ENCODE results near the gene KRTAP1-3. TPM values are rescaled to one million over a fixed set of nuclear protein-coding genes. Genes with fewer than 3 reads are reported as not detected.
"Not testable (repeated sequence)": the region's sequence is repeated elsewhere in the genome, so short reads cannot be mapped to it uniquely, and the experiment has no call there.

The KRTAP1-3 gene
- total RNA-seq, 4 donors from 2014 or later = not detected

DNA sequence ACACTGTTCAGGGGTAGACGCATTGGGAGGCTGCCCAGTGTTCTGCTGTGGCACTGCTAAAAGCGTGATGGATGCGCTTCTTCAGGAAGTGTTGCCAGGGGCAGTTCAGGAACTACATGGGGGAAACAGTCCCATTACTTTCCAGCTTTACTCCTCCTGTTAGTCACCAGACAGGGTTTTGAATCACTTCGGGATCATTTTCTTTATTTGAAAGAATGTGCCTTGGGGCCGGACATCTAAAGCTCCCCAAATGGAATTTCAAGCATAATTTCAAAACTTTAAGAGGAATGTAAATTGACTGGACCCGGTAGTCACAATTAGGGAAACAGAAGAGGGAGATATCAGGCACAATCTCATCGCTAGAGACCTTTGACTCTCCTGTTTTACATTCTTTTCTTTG, 13.8 kb upstream of the KRTAP1-3 start:
- Histone ChIP-seq H3K27me3 (peaks cover 33% of the 10 kb centered on the region), H3K4me3 (no peak overlapping the region), H3K4me1 (no peaks in the 10 kb centered on the region), H3K36me3 (no peaks in the 10 kb centered on the region), H3K9me3 (peaks cover 0 to 6% (median 0%) of the 10 kb centered on the region in 3 donors), H3K27ac (no peak overlapping the region)
- 46 to 57% methylated on average over 5 to 7 of the region's 7 CpGs for WGBS, 2 donors (ENCODE audit: low coverage in 1 of 2)
- TF ChIP-seq, protein P1, sequence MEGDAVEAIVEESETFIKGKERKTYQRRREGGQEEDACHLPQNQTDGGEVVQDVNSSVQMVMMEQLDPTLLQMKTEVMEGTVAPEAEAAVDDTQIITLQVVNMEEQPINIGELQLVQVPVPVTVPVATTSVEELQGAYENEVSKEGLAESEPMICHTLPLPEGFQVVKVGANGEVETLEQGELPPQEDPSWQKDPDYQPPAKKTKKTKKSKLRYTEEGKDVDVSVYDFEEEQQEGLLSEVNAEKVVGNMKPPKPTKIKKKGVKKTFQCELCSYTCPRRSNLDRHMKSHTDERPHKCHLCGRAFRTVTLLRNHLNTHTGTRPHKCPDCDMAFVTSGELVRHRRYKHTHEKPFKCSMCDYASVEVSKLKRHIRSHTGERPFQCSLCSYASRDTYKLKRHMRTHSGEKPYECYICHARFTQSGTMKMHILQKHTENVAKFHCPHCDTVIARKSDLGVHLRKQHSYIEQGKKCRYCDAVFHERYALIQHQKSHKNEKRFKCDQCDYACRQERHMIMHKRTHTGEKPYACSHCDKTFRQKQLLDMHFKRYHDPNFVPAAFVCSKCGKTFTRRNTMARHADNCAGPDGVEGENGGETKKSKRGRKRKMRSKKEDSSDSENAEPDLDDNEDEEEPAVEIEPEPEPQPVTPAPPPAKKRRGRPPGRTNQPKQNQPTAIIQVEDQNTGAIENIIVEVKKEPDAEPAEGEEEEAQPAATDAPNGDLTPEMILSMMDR (IDR thresholded peaks at IDR 0.05) = no peak
- TF ChIP-seq EP300 (IDR thresholded peaks at IDR 0.05) = no peak
- TF ChIP-seq POLR2A (IDR thresholded peaks at IDR 0.05) = no peak
- no peak for TF ChIP-seq POLR2AphosphoS5 (IDR thresholded peaks at IDR 0.05)
- ATAC-seq = no peak

DNA sequence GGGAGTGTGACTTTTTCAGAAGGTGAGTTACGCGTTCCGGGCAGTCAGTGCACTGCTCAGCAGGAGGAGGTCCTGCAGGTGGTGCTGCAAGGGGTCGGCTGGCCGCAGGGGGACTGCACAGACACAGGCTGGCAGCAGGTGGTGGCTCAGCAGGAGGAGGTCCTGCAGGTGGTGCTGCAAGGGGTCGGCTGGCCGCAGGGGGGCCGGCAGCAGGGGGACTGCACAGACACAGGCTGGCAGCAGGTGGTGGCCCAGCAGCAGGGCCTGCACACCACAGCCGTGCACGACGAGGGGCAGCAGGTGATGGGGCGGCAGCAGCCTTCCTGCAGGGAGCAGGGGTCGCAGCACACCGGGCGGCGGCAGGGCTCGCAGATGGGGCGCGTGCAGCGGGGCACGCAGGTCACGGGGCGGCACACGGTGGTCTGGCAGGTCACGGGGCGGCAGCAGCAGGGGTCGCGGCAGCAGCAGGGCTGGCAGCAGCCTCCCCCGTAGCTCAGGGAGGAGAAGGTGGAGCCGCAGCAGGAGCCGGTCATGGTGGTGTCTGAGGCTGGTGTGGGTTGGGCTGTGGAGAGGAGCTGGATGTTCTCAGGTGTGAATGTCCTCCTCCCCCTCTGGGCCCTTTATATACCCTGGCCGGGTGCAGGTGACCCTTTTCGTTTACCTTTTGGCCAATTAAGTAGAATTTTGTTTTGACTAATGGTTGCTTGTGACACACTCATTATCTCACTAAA, 12.2 kb upstream of the KRTAP1-3 start, which contains the start of gene KRTAP2-1:
Gene KRTAP2-1 (minus strand): TSS at position 582 of the 731 bp plus-strand sequence. CDS start 49 bp downstream, at position 533.
- H3K4me1 ChIP-seq, H3K4me3 ChIP-seq, ATAC-seq, H3K36me3 ChIP-seq, H3K27ac ChIP-seq: not testable (repeated sequence)
- H3K9me3 ChIP-seq = peaks cover 0 to 12% (median 0%) of the 10 kb centered on the region in 3 donors
- 35 to 60% methylated on average over 2 to 4 of the region's 33 CpGs for WGBS, 2 donors (ENCODE audit: low coverage in 1 of 2)
- peaks cover 33% of the 10 kb centered on the region for H3K27me3 ChIP-seq

DNA sequence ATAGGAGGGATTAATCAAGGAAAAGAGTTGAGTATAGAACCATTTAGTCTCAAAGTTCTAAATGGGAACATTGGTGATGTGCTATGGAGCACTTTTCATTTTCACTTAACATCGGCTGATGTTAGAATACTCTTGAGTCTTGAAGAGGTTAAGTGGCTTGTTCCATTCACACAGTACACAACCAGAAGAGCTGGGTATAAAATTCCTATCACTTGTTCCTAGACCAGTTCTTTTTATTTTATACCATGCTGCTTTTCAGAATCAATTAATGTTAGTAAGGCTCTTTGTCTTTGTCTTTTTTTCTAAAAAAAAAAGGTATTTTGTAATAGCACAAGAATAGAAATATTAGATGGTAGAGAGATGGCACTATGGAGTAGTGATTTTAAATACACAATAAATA, 8.3 kb upstream of the KRTAP1-3 start:
- 92 to 100% methylated on average over 1 of the region's 1 CpG for WGBS, 2 donors (ENCODE audit: low coverage in 1 of 2)
- TF ChIP-seq EP300 (IDR thresholded peaks at IDR 0.05) (no peak), POLR2AphosphoS5 (IDR thresholded peaks at IDR 0.05) (no peak), POLR2A (IDR thresholded peaks at IDR 0.05) (no peak)
- TF ChIP-seq, protein P1 (IDR thresholded peaks at IDR 0.05) = no peak

DNA sequence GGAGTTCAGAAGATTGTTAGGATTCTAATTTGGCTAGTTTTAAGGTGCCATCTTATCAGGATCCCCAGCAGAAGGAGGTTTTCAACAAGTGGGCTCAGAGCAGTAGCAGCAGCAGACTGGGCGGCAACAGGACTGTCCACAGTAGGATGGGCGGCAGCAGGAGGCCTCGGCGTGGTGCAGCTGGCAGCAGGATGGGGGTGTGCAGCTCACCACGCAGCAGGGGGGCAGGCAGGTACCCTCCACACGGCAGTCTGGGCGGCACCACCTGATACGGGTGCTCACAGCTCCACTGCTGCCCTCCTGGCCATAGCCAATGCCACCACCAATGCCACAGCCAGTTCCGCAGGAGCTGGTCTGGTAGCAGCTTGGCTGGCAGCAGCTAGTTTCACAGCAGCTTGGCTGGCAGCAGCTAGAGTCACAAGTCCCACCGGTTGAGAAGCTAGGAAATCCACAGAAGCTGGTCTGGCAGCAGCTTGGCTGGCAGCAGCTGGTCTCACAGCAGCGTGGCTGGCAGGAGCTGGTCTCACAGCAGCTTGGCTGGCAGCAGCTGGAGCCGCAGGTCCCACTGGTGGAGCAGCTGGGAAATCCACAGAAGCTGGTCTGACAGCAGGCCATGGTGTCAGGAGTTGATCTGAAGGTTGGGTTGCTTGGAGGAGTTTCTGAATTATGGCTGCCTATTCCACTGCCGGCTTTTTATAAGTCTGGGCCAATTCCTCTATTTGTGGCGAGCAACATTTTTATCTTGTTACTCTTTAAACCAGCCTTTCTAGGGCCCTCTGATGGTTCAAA, 6.3 kb upstream of the KRTAP1-3 start, which contains the start of gene KRTAP1-1:
Gene KRTAP1-1 (minus strand): TSS at position 668 of the 789 bp plus-strand sequence. CDS start 53 bp downstream, at position 615.
- peaks cover 0 to 12% (median 0%) of the 10 kb centered on the region in 3 donors for H3K9me3 ChIP-seq
- not testable (repeated sequence) for H3K27me3 ChIP-seq, H3K4me3 ChIP-seq, H3K27ac ChIP-seq, ATAC-seq, H3K4me1 ChIP-seq, H3K36me3 ChIP-seq
- WGBS, 2 donors (ENCODE audit: low coverage in 1 of 2) = 45 to 71% methylated on average over 2 of the region's 14 CpGs

More for the DNA sequence above, 8.3 kb upstream of the KRTAP1-3 start:
- H3K27me3 ChIP-seq = peaks cover 14% of the 10 kb centered on the region
- no peak overlapping the region for H3K4me3 ChIP-seq
- peaks cover 0 to 12% (median 0%) of the 10 kb centered on the region in 3 donors for H3K9me3 ChIP-seq
- no peaks in the 10 kb centered on the region for H3K36me3 ChIP-seq
- ATAC-seq = no peak
- no peak overlapping the region for H3K27ac ChIP-seq
- H3K4me1 ChIP-seq = no peaks in the 10 kb centered on the region

DNA sequence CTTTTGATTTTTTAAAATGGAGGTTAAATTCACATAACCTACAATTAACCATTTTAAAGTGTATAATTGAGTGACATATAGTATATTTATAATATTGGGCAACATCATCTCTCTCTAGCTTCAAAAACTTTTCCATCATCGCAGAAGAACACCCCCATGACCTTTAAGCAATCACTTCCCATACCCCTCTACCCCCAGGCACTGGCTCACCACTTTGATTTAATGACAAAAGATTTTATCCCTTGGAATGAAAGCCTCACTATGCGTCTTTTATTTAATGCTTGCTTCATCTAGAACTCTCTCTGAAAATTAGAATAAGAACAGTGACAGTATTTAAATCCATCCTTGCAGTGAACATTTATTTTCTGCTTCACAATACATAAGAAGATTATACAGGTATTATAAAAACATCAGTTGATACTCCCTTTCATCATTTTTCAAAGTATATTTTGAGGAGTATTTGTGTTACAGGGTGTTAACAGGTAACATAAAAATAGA, 3.2 kb upstream of the KRTAP1-3 start:
- ATAC-seq = no peak
- Histone ChIP-seq H3K27ac (no peak overlapping the region), H3K27me3 (no peaks in the 10 kb centered on the region), H3K9me3 (peaks cover 0 to 4% (median 0%) of the 10 kb centered on the region in 3 donors), H3K4me3 (no peak overlapping the region), H3K4me1 (no peaks in the 10 kb centered on the region), H3K36me3 (no peaks in the 10 kb centered on the region)
- 58 to 59% methylated on average over 2 of the region's 2 CpGs for whole genome bisulfite sequencing, 2 donors (ENCODE audit: low coverage in 1 of 2)
- TF ChIP-seq POLR2A (IDR thresholded peaks at IDR 0.05) = no peak
- TF ChIP-seq, protein P1 (IDR thresholded peaks at IDR 0.05) = no peak
- no peak for TF ChIP-seq POLR2AphosphoS5 (IDR thresholded peaks at IDR 0.05)
- no peak for TF ChIP-seq EP300 (IDR thresholded peaks at IDR 0.05)
